NCI-H226 (cell line): ENCODE measurements around the gene FIGNL2.
"Not testable (repeated sequence)": the region's sequence is repeated elsewhere in the genome, so short reads cannot be mapped to it uniquely, and the experiment has no call there.

Source experiments
- DNase-seq: peaks from one replicate; pipeline ENCODE4 v3.0.0-alpha.2; 2015

Gene FIGNL2, protein sequence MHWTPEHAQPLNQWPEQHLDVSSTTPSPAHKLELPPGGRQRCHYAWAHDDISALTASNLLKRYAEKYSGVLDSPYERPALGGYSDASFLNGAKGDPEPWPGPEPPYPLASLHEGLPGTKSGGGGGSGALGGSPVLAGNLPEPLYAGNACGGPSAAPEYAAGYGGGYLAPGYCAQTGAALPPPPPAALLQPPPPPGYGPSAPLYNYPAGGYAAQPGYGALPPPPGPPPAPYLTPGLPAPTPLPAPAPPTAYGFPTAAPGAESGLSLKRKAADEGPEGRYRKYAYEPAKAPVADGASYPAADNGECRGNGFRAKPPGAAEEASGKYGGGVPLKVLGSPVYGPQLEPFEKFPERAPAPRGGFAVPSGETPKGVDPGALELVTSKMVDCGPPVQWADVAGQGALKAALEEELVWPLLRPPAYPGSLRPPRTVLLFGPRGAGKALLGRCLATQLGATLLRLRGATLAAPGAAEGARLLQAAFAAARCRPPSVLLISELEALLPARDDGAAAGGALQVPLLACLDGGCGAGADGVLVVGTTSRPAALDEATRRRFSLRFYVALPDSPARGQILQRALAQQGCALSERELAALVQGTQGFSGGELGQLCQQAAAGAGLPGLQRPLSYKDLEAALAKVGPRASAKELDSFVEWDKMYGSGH

DNA sequence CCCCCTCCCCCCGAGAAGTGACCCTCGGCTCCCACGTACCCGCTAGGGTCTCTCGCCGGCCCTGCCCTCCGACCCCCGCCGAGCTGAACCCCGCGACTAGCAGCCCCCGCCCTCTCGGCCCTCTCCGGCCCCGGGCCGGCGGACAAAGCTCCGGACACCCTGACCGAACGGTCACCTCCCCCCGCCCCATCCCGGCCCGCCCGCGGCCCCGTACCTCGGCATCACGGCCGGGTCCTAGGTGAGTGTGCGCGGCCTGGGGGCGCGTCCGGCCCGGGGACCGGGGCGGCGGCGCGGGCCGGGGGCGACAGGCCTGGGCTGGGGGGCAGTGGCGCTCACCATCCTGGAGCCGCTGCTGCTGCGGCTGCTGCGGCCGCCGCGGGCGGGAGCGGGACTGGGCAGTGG lies at the start of gene FIGNL2:
FIGNL2 (minus strand) TSS at position 393 of the 402 bp plus-strand sequence. CDS start 26,305 bp downstream, outside the sequence.
- DNase-seq, result no peak

DNA sequence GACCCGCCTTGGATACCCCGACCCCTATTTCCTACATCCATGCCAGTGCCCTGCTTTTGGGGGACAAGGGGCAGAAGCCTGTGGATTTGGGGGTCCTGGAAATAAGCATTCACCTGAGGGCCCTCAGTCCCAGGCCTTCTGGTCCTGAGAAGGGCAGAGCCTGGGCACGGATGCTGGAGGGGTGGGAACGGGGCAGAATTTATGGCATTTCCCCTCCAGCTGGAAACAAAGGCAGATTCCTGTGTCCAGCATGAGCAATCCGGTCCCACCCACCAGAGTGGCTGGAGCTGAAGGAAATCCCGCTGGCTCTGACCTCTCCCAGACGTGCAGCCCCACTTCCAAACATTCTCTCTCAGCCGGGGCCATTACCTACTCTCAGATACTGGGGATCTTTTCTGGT lies 48.7 kb upstream of the FIGNL2 start:
- no peak for DNase-seq

DNA sequence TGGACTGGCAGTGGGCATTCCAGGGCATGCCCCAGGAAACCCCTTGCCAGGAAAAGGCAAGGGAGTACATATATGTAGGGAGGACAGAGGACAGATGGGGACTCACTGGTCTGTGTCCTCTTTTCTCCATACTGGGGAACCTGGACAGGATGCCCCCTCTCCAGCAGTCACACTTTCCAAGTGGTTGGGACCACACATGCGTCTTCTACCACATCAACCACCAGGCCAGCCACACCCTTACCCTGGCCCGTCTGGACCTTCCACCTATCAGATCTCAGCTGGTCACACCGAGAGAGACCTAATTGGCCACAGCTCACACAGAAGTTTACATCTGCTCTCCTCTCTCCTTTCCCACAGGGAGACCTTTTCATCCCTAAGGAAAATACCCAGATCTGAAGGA lies 47.7 kb upstream of the FIGNL2 start:
- no peak for DNase-seq

DNA sequence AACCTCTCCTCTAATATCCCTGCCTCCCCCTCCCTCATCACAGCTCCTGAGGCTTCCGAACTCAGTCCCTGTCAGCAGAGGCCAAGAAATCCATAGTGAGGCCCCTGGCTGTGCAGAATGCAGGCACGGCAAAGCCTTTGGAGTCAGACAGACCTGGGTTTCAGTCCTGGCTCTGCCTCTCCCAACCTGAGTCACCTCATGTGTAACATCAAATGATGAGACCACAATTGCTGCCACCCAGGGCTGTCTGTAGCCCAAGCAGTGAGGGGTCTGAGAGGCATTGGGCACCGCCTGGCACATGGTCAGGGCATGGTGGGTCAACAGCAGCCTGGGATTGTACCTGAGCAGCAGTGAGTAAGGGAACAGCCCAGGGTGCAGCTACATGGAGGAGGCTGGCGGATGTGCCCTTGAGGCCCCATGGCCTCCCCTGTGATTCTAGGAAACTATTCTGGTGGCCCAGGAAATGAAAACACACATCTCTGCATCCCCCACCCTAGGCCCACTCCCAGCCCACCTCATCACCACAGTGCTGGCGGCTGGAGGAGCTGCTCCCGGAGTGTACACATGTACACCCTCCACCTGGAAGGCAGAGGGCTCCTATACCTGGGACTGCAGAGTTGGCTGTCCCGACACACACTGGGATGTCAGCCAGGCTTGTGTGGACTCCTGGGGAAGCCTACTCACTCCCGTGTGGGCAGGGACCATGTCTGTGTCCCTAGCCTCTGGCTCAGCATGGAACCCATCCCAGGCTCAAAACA lies 47.0 kb upstream of the FIGNL2 start:
- no peak for DNase-seq

DNA sequence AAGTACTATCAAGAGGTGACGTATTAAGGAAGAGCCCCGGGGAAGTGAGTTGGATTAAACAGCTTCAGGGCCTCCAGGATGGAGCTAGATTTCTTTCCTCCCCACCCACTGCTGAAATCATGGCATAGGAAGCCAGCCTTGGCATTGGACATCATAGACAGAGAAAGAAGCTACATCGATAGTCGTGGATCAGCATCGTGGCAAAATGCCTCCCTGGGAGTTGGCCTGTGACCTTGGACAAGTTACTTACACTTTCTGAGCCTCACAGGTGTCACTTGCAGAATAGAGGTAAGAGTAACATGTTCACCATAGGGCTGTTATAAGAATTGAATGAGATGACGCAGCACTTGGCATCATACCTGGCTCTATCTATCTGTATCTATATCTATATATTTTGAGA lies 45.3 kb upstream of the FIGNL2 start:
- DNase-seq, result no peak

DNA sequence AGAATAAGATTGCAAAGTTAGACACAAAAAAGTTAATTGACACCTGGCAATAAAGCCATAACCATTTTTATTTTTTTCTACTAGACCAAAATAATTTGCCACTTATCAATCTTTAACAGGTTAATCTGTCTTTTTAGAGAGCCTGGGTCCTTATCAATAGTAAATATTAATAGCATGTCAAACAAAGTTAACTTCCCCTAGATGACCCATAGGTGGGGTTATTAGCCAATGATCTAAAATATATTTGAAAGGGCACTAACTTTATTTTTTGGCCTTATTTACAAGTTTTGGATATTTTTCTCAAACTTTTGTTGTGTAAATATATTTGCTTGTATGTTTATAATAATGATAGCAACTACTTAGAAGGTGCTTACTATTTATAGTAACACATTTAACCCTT lies 43.3 kb upstream of the FIGNL2 start:
- no peak for DNase-seq

DNA sequence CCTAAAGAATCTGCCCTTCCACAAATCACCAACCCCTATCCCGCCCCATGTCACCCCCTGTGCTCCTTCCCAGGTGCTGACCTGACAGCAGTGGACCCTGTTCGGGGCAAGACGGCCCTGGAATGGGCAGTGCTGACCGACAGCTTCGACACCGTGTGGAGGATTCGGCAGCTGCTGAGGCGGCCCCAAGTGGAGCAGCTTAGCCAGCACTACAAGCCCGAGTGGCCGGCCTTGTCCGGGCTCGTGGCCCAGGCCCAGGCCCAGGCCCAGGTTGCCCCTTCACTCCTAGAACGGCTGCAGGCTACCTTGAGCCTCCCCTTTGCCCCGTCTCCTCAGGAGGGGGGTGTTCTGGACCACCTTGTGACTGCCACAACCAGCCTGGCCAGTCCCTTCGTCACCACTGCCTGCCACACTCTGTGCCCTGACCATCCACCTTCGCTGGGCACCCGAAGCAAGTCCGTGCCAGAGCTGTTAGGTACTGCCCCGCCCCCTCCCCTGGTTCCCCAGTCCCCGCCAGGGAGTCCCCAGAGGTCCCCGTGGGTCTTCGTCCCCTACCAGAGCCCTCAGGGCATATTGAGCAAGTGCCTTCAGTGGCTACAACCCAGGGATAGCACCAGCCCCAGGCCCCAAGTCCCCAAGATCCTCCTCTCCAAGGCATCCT lies 42.1 kb upstream of the FIGNL2 start:
- no peak for DNase-seq

DNA sequence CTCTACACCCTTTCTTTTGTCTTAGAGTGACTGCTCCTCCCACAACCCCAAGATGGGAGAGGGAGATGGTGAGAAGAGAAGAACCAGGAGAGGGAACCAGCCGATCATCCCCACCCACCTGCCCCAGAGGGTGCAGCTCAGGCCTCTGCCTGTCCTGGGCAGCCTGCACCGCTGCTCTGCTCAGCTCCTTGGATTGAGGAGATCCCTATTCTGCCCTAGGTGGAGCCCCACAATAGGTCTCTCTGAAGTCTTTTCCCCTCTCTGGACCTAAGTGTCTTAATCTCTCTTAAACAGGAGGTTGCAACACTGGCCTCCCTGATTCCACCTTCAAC lies 41.6 kb upstream of the FIGNL2 start:
- DNase-seq, result no peak

DNA sequence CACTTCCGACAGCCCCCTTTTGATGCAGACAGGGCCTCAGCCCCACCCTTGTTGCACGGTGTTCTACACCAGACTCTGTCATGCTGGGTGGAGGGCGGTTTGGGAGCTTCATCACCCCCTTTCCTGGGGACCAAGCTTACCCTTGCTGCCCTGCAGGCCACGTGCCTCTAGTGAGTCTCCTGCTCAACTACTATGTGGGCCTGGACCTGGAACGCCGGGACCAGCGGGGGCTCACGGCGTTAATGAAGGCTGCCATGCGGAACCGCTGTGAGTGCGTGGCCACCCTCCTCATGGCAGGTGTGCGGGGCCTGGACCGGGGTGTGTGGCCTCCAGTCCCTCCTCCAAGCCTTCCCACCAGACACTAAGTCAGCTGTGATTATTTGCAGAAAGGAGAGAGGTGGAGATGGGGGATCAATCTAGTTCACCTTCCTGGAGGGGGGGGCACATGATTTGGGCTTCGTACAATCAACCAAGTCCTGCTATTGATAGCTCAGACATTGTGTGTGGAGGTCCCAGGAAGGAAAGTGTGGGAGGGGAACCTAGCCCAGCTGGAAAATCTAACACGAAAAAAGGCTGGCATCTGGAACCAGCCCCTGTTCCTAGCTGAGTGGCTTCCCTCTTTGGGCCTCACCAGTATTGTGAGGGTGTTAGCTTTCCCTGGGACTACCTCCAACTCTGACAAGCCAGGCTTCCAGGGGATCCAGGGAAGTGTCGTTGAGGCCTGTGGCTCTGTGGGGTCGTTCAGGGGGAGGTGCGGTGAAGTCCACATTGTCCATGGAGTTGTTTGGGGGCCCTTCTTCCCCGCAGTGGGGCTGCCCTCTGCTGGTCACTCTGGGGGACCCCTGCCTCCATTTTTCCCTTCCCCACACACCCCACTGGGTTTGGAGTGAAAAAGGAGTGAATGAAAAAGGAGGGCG lies 41.0 kb upstream of the FIGNL2 start:
- DNase-seq, result no peak

DNA sequence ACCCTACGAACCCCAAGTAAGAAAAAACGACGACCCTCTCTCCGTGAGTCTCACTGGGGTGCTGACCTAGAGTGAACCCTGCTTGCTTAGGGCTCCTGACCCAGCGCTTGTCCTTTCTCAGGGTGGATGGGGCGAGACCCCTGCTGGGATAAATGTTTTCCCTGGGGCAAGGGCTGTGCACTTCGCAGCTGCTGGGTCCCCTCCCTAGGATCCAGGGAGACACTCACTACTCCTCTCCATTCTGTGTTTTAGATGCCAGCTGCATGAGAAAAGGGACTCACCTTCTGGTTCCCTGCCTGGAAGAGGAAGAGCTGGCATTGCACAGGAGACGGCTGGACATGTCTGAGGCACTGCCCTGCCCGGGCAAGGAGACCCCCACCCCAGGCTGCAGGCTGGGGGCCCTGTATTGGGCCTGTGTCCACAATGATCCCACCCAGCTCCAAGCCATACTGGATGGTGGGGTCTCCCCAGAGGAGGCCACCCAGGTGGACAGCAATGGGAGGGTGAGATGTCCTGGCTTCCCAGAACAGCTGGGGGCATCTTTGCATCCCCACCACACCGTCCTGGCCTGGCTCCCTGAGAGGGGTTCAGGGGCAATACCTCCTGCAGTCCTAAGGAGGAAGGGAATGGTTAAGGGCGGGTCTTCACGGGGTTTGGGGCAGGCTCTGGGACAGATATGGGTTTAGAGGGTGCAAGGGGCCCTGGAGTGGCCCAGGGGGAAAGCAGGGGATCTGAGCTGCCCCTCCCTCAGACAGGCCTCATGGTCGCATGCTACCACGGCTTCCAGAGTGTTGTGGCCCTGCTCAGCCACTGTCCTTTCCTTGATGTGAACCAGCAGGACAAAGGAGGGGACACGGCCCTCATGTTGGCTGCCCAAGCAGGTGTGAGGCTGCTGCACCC lies 40.0 kb upstream of the FIGNL2 start:
- no peak for DNase-seq

DNA sequence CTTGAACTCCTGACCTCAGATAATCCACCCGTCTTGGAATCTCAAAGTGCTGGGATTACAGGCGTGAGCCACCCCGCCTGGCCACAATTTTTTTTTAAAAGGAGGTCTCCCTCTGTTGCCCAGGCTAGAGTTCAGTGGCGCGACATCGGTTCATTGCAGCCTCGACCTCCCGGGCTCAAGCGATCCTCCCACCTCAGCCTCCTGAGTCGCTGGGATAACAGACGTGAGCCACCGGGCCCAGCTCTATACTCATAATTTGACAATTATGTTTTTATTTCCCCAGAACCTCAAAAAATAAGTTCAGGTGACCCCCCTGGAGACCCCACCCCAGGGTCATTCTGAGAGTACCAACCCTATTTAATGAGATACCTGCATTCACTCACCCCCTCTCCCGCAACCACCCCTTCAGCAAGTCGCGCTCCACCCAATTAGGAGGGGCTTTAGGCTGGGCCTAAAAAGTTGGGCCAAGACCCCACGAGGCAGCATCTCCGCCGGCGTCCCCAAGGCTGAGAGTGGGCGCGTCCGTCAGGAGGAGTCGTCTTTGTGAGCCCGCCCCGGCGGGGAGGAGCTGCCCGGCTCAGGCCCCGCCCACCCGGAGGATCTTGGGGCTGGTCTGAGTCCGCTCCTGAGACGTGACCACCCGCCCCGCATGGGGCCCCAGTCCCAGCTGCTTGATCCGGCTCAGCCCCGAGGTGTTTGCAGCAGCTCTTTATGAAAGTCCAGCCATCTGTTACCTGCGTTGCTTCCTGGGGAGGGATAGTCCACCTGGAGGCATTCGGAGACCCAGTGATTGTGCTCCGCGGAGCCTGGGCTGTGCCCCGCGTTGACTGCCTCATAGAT lies 39.2 kb upstream of the FIGNL2 start, which contains the start of gene ANKRD33:
ANKRD33 (plus strand) TSS at position 628 of the 840 bp plus-strand sequence; CDS start at position 712, 84 bp downstream.
- DNase-seq, result no peak

DNA sequence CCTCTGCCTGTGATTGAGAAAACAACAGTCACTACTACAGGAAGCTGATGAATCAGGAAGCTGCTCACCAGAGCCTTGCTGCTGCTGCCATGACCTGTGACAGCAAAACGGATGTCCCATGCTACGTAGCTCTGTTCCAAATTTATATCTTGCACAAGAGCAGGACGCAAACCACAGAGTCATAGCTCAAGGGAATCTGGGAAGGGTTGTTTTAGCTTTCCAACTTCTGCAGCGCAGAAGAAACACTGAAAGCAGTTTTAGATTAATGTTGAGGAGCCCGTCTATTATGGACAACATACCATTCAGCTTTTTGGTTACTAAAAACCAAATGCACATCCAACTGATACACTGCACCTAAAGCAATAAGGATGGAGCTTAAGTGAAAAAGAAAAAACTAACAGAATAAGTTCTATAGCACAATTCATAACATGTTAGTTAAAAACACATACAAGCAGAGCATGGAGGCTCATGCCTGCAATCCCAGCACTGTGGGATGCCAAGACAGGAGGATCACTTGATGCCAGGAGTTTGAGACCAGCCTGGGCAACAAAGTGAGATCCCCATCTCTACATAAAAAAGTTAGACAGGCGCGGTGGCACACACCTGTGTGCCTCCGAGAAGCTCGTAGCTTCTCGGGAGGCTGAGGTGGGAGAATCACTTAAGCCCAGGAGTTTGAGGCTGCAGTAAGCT lies 37.6 kb upstream of the FIGNL2 start:
- peak; percentile 56 for DNase-seq

DNA sequence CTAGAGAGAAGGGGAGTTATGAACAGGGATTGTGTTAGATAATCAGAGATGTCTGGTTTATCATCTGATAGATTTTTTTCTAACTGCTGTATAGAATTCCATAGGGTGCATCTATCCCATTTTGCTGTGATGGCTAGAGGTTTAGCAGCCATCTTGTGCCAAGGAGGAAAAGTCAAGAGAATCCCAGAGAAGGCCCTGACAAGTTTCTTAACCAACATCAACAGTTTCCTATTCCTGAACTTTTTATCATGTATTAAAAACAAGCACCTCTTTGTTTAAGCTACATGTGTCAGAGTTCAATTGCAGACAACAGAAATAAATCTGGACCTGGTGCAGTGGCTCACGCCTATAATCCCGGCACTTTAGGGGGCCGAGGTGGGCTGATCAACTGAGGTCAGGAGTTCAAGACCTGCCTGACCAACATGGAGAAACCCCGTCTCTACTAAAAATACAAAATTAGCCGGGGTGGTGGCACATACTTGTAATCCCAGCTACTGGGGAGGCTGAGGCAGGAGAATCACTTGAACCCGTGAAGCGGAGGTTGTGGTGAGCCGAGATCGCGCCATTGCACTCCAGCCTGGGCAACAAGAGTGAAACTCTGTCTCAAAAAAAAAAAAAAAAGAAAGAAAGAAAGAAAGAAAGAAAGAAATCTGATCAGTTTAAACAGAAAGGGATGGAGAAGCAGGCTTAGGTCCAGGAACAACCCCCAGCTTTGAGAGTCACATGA lies 36.9 kb upstream of the FIGNL2 start:
- DNase-seq, result not testable (repeated sequence)

DNA sequence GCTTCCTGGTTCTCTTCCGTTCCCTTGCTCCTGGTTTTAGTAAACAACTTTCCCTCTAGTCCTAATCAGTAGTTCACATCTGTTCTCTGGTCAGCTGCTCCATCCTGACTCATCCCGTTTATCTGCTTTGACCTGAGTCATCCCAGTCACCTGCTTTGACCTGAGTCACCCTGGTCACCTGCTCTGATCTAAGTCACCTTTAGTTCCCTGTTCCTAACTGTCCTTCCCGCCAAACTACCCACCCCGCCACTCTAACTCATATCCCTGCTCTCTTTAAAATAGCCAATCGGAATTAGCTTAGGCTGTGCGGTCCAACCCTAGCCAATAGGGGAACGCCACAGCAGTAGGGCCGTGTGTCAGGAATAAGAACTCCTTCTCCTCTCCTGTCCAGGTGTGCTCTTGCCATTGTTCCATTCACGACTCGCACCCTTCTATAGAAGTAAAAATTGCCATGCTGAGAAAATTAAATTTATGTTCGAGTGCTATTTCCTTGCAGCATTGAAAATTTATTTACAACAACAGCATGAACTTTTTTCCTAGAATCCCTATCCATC lies 36.2 kb upstream of the FIGNL2 start:
- peak; percentile 29 for DNase-seq

DNA sequence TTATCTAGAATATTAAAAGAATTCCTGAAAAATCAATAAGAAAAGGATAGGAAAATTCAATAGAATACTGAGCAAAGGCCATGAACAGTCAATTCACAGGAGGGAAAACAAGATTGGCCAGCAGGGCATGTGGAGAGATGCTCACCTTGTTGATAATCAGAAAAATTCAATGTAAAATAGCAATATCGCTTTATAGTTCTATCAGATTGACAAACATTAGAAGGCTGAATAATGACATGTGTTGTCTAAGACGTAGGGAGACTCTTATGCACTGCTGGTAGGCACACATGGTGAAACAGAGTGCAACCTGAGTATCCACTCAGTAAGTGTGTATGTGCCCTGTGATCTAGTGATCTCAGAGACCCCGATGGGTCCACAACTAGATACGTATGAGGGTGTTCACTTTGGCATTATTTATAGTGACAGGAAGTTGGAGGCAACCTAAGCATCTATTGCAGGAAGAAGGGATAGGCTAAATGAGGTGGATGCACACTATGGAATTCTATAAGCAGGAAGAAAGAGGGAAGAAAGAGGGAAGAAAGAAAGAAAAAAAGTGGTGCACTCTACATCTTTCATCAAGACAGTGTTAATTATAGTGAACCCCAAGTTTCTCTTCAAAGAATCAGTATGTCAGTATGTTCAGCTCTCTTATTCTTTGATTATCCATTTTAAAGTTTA lies 35.6 kb upstream of the FIGNL2 start:
- DNase-seq, result no peak

DNA sequence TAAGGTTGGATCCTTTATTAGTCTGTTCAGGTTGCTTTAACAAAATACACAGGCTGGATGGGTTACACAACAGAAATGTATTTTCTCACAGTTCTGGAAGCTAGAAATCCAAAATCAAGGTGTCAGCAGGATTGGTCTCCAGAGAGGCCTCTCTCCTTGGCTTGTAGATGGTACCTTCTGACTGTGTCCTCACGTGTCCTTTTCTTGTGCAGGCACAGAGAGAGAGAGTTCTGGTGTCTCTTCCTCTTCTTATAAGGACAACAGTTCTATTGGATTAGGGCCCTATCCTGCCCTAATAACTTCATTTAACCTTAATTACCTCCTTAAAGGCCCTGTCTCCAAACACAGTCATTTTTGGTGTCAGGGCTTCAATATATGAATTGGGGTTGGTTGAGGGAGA lies 34.8 kb upstream of the FIGNL2 start:
- no peak for DNase-seq

DNA sequence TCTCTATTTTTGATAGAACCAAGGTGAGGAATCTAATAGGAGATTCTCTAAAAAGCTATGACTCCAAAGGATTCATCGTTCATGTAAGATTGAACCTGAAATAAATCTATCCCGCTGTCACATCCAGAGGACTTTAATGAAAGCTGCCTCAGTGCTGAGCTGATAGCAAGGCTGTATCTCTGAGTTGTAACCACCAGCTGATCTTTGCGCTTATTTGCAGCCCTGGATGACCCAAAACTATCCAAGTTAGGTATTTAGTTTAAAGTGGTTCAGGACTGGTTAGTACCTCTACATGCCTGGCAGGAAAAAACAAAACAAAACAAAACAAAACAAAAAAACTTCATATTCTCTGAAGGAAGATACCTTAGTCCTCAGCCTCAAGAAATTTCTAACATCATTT lies 30.6 kb upstream of the FIGNL2 start:
- no peak for DNase-seq

DNA sequence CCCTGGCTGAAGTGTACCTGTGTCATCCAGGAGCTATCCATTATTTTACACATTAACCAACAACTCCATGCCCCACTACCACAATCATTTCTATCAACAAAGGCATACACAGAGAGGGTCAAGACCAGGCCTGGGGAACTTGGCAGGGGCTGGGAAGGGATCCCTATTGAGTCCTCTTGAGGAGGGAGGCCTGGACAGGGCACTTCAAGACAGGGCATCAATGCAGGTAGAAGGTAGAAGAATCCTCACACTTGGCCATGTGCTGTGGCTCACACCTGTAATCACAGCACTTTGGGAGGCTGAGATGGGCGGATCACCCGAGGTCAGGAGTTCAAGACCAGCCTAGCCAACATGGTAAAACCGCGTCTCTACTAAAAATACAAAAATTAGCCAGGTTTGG lies 26.0 kb upstream of the FIGNL2 start:
- DNase-seq, result no peak
